Fibroblast of skin of back (primary cell): Measurements from ENCODE around the gene UBN1. TPM values are rescaled to one million over a fixed set of nuclear protein-coding genes. Genes with fewer than 3 reads are reported as not detected.

Source experiments
- DNase-seq: peaks from one replicate; pipeline ENCODE4 v3.0.0-alpha.2; 2013
- polyA plus RNA-seq, 2 experiments: library from polyadenylated mRNA; unstranded; fragments of 120-200 nt; gene quantifications; one replicate each; pipeline ENCODE4 v1.2.1, GENCODE V29; 2013; ENCODE audit not compliant: insufficient read length in 2 of 2

Gene UBN1
- 26.9 TPM for polyA plus RNA-seq (2013, experiment 1 of 2; ENCODE audit: insufficient read length)
- 24.7 TPM for polyA plus RNA-seq (2013, experiment 2 of 2; ENCODE audit: insufficient read length)

GRCh38 chr16:4846901-4847773, at the start of gene UBN1, which contains the start of gene GLYR1:
Gene UBN1, plus strand, starts transcription at chr16:4847481. Its CDS starts 5,437 bp downstream, at chr16:4852918.
Gene GLYR1, minus strand, starts transcription at chr16:4847288. Its CDS starts 23 bp downstream, at chr16:4847265.
- peak; percentile 96 for DNase-seq

- no peak for DNase-seq
Observed at GRCh38 chr16:4797805-4798252, 49.5 kb upstream of the UBN1 start.

GRCh38 chr16:4798456-4798855, 48.8 kb upstream of the UBN1 start:
- DNase-seq: no peak

- DNase-seq: no peak
Observed at GRCh38 chr16:4799171-4799855, 48.0 kb upstream of the UBN1 start.

GRCh38 chr16:4800290-4801041, 46.8 kb upstream of the UBN1 start:
- no peak for DNase-seq

GRCh38 chr16:4801051-4801961, 46.0 kb upstream of the UBN1 start:
- no peak for DNase-seq

GRCh38 chr16:4801962-4802658, 45.2 kb upstream of the UBN1 start, which contains the start of gene ROGDI:
Gene ROGDI, minus strand, starts transcription at chr16:4802633. Its CDS starts 62 bp downstream, at chr16:4802571.
- DNase-seq: peak; percentile 30

- DNase-seq: peak; percentile 93
Observed at GRCh38 chr16:4802659-4803287, 44.5 kb upstream of the UBN1 start.

- no peak for DNase-seq
Observed at GRCh38 chr16:4803401-4803844, 43.9 kb upstream of the UBN1 start.

- no peak for DNase-seq
Observed at GRCh38 chr16:4803898-4804762, 43.2 kb upstream of the UBN1 start.

- DNase-seq: no peak
Observed at GRCh38 chr16:4805231-4805630, 42.0 kb upstream of the UBN1 start.

GRCh38 chr16:4806280-4806679, 41.0 kb upstream of the UBN1 start:
- DNase-seq: no peak

GRCh38 chr16:4811242-4811641, 36.0 kb upstream of the UBN1 start:
- DNase-seq: no peak

- DNase-seq: no peak
Observed at GRCh38 chr16:4811773-4812172, 35.5 kb upstream of the UBN1 start.

- DNase-seq: no peak
Observed at GRCh38 chr16:4813251-4814003, 33.9 kb upstream of the UBN1 start.

- DNase-seq: no peak
Observed at GRCh38 chr16:4814046-4814445, 33.2 kb upstream of the UBN1 start.

GRCh38 chr16:4814542-4815173, 32.6 kb upstream of the UBN1 start:
- DNase-seq: no peak

GRCh38 chr16:4820652-4821051, 26.6 kb upstream of the UBN1 start:
- DNase-seq: no peak
